ENCODE results near the gene GRIN3B. TPM values are rescaled to one million over a fixed set of nuclear protein-coding genes. Genes with fewer than 3 reads are reported as not detected.

Gene GRIN3B
- total RNA-seq, 1 experiment from 2014 or later = not detected

DNA sequence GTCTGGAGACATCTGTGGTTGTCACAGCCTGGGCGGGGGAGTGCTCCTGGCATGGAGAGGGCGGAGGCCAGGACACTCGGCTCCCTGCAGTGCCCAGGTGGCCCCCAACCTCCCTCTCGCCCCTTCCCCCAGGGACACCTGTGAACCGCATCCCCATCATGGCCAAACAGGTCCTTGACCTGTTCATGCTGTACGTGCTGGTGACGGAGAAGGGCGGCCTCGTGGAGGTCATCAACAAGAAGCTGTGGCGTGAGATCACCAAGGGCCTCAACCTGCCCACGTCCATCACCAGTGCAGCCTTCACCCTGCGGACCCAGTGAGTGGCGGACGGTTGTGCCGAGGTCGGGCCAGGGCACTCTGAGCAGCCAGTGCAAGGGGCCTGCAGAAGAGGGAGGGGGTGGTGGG, 36.1 kb upstream of the GRIN3B start:
- no peak for DNase-seq (ENCODE audit: low spot score)

DNA sequence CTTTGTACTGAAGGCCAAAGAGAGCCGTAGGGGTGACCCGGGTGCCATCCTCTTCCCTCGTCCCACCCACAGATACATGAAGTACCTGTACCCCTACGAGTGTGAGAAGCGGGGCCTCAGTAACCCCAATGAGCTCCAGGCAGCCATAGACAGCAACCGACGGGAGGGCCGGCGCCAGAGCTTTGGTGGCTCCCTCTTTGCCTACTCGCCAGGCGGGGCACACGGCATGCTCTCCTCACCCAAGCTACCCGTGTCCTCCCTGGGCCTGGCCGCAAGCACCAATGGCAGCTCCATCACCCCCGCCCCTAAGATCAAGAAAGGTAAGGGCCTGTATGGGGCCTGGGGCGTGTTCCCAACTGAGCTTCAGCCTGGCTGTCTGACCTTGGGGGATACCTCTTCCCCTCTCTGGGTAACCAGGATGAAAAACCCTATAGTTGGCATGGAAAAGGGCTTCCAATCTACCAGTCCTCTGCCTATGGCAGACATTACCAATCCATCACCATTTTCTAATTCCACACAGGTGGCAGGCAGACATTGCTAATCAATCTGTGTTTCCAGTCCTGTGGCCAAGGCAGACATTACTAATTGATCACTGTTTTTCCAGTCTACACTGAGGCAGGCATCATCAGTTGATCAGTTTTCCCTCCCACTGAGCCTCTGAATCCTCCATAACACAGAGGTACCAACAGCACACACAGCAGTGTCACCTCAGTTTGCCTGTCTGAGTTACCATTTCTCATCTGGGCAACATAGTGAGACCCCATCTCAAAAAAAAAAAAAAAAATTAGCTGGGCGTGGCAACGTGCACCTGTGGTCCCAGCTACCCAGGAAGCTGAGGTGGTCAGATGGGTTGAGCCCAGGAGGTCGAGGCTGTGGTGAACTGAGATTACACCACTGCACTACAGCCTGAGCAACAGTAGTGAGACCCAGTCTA, 35.2 kb upstream of the GRIN3B start:
- DNase-seq (ENCODE audit: low spot score) = no peak

DNA sequence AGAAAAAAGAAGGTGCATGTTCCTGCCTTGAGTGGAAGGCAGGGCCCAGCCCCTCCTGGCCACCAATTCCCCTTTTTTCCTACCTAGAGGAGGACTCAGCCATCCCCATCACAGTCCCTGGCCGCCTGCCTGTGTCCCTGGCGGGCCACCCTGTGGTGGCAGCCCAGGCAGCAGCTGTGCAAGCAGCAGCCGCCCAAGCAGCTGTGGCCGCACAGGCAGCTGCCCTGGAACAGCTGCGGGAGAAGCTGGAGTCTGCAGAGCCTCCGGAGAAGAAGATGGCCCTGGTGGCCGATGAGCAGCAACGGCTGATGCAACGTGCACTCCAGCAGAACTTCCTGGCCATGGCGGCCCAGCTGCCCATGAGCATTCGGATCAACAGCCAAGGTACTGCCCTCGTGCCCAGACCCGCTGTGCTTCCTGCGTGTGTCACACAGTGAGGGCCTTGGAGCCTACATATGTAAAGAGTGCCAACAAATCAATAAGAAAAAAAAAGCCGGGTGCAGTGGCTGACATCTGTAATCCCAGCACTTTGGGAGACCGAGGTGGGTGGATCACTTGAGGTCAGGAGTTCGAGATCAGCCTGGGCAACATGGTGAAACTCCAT, 33.6 kb upstream of the GRIN3B start:
- DNase-seq (ENCODE audit: low spot score) = no peak

DNA sequence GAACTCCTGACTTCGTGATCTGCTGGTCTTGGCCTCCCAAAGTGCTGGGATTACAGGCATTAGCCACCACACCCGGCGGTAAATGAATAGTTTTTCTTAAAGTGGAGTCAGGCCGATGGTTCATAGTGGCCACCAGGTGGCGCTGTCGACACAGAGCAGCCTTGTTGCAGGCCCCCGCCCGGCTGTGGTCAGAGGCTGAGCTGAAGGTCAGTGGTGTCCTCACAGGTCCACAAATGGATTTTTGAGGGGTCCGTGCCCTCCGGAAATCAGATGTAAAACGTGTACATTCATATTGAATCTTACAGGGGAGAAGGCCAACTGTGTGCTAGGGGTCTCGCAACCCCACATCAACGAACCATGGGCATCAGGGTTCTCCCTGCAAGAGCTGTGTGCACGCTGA, 29.5 kb upstream of the GRIN3B start:
- DNase-seq (ENCODE audit: low spot score) = no peak

DNA sequence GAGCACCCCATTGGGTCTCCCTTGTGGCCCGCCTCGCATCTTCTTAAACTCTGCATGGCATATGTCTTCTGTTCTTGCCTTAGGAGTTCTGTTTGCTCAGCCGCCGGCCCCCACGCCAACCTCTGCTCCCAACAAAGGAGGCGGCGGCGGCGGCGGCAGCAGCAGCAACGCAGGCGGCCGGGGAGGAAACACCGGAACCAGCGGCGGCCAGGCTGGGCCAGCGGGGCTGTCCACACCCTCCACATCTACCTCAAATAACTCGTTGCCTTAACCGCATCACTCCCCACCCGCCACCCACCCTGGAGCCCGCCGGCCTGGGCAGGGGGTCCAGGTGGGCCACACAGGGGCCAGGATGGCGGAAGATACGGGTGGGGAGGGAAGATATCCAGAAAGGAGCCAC, 28.4 kb upstream of the GRIN3B start:
- no peak for DNase-seq (ENCODE audit: low spot score)

DNA sequence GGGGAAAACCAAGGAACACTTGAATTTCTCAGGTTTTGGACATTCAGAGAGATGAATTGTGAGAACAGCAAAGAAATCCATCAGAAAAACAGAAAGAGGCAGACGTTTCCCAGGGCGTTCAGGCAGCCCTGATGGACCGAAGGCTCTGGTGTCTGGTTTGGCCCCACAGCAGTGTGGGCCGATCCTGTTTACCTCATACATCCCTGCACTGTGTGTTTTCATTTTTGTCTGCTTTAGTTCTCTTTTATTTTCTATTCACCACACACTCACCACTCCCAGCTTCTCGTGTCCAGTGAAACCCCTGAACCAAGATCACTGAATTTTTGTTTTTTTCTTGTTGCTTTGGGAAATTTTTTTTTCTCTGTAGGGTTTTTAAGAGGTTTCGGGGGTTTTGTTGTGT, 27.9 kb upstream of the GRIN3B start:
- DNase-seq (ENCODE audit: low spot score) = no peak

DNA sequence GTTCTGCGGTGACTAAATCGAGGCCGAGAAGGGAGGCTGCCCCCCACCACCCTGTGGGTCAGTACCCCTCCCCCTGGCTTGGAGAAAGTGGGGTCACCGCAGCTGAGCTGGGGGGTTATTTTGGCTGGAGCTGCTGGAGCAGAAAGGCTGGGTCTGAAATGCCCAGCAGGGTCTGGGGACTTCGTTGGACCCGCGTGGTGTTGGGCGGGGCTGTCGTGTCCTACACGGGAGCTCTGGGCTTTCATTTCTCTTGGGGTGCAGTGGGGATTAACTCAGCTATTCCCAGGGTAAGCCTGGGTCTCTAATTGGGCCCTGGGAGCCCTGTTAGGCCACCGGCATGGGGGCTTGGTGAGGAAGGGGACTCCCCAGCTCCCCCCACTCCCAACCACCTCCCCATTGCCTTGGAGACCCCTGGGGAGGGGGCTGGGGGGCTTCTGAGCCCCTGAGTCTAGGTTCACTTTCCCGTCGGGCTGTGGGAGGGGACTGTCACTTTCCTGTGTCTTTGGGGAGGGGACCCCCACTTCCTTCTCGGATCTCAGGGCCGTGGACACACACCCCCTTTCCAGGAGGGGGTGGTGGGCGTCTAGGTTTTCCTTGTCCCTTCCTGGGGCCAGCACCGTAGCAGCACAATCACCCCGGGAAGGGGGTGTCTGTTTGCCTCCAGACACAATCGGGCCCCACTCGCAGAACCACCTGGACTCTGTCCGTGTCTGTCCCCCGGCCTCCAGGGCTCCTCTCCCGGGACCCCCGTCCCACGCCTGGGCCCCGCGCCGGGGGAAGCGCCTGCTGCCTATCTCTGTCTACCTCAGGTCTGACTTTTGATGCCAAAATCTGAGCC, 26.3 kb upstream of the GRIN3B start:
- DNase-seq (ENCODE audit: low spot score) = no peak

DNA sequence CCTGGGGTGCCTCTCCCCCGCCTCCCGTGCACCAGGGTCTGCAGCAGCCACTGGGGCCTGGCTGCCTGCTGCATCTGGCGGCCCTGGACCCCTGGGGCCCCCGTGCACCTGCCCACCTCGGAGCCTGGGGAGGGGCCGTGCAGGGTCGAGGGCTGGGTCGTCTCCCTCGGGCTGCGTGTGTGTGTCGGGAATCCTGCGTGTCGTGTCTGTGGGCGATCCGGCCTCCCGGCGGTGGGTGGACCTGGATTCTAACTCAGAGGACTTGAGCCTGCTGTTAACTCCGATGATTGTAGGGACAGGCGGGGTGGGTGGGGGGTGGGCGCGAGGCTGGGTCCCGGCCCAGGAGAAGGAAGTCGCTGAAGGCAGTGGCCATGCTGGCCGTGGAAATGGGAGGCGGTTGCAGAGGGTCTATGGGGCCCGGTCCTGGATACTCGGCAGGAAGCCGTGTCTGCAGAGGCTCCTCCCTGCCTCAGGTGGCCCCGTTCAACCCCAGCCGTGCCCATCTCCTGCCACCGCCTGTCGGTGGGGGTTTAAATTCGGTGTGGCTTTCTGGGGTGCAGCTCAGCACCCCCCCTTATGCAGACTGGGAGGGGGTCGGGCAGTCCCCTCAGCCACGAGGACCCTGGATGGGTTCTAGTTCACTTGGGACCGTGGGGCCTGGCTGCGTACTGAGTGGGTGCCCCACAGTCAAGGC, 25.5 kb upstream of the GRIN3B start:
- DNase-seq (ENCODE audit: low spot score) = no peak

DNA sequence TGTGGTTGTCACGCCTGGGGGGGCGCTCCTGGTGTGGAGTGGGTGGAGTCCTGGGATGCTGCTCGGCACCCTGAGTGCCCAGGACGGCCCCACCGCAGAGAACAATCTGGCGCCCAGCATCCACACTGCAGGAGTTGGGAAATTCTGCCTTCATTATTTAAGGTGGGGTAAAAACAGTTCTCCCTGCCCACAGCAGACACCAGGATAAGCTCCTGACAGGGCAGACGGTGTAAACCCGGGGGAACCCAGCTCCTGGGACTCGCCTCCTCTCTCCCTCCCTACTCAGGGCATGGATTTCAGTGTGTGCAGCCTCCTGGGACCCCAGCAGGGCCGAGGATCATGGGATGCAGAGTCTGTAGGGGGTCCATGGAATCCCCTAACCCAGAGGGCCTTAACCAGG, 23.7 kb upstream of the GRIN3B start:
- no peak for DNase-seq (ENCODE audit: low spot score)

DNA sequence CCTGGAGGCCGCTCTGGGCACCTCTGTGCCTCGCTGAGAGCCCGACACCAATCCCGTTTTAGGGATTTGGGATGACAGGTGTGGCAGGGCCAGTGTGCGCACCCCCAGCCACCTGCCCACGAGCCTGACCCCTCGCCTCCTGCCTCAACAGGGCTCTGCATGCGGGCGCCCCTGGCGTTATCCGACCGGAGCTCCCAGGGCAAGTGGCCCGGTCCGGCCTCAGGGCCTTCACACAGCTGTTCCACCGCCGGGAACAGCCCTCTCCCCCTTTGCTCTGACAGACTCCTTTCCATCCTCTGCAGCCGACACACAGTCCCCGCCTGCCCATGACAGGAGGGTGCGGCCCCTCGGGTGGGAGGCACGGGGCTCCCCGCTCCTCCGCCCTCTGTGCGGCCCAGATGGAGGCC, 23.2 kb upstream of the GRIN3B start:
- DNase-seq (ENCODE audit: low spot score) = no peak

DNA sequence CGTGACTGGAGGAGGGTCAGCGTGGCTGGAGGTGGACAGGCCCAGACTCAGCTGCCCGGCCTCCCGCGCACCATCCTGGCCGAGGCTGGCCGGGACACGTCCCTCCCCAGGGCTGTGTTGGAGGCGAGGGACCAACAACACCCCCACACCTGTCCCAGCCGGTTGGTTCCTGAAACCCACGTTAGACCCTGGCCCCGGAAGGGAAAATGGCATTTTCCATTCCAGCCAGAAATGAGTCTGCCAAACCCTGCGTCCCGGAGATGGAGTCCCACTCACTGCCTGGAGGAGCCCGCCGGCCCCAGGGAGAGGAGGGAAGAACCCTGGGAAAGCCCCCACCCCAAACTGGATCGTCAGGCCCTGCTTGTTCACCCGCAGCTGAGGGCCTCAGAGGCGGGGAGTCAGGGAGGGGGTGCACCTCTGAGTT, 20.9 kb upstream of the GRIN3B start:
- no peak for DNase-seq (ENCODE audit: low spot score)

DNA sequence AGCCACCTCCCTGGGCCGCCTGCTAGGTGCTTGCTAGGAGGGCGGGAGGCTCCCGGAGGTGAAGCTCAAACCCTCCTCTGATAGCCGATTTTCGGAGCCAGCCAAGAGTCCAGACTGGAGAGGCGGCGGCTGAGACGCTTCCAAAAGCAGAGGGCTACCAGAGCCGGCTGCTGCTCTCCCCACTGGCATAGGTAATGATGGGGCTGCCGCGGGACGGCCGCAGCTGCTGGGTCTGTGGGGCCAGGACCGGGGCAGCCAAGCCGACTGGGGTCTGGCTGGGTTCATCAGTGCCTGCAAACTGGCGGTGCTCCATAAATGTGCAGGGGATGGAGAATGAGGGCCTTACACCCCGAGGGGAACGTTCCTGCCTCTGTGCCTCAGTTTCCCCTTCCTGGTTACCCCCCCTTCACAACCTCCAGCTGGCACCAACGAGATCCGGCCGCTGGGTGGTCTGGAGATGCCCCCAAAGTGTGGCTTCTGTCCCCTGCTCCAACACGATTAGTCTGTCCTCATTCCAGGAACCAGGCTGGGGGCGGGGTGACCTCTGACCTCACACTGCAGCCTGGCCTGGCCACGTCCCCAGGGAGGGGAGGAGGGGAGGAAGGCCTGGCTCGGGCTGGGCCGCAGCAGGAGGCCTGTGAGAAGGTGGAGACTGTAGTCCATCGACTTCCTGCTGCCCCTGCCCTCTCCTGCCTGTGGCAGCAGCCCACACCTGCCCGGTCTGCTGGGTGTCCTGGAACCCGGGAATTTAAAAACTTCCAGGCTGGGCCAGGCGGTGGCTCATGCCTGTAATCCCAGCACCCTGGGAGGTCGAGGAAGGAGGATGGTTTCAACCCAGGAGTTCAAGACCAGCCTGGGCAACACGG, 19.9 kb upstream of the GRIN3B start:
- no peak for DNase-seq (ENCODE audit: low spot score)

DNA sequence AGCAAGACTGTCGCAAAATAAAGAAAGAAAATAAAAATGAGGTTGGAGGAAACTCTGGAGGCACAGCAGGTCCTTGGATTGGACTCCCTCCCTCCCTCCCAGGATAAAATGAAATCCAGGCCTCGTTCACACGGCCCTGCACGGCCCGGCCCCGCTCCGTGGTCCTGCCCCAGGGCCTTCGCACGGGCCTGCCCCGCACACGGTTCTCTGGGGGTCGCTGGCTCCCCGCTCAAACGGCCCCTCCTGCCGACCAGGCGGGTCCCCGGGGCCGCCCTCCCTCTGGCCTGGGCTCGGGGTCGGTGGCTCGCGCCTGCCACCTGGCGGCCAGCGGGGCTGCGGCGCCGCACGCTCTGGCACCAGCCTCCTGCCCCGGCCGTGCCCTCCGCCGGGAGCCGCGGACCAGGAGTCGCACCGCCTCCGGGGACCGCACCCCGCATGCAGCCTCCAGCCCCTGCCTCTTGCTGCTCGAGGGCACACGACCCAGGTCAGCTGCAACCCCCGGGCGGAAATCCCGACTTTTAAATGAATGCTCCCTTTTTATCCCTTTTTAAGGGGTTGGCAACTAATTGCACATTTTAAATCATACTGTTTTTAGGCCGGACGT, 17.6 kb upstream of the GRIN3B start:
- peak; percentile 56 for DNase-seq (ENCODE audit: low spot score)

DNA sequence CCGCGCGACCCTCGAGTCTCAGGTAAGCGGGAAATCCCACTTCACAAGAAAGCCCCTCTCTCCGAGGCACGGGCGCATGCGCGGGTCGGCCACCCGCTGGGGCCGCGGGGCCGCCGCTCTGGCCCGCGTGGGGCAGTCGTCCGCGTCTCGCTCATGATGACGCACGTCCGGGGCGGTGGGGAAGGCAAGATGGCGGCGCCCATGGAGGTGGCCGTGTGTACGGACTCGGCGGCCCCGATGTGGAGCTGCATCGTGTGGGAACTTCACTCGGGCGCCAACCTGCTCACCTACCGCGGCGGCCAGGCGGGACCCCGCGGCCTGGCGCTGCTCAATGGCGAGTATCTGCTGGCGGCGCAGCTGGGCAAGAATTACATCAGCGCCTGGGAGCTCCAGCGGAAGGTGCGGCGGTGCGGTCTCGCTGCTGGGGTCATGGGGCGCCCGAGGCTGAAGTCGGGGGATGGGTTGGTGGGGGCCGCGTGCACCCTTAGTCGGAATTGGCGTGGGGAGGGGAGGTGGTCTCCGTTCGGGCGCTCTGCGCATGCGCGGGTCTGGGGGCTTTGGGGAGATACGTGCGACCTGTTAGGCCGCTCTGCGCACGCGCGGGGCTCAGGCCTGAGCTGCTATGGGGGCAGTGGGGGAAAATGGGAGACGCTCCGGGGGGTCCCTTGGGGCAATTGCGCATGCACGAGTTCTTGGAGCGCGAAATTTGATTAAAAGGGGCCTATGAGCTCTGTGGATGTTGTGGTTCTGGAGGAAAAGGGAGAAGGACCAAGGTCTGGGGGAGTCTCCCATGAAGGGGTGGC, 15.9 kb upstream of the GRIN3B start, which contains the start of gene WDR18:
Gene WDR18, plus strand, starts transcription at position 181 of the 803 bp plus-strand sequence. Its CDS starts 9 bp downstream, at position 190.
- DNase-seq (ENCODE audit: low spot score) = peak; percentile 69

DNA sequence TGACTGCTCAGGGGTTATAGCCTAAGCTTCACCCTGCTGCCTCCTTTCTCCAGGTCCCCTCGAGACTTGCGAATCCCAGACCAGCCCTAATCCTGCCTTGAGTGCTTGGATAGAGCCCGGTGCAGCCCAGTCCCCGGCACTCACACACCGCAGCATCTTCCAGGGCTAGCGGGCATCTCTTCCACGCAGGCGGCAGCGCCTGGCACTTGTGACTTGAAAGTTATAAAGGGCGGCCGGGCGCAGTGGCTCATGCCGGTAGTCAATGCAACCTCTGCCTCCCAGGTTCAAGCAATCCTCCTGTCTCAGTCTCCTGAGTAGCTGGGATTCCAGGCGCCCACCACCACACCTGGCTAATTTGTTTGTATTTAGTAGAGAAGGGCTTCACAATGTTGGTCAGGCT, 14.1 kb upstream of the GRIN3B start:
- no peak for DNase-seq (ENCODE audit: low spot score)

DNA sequence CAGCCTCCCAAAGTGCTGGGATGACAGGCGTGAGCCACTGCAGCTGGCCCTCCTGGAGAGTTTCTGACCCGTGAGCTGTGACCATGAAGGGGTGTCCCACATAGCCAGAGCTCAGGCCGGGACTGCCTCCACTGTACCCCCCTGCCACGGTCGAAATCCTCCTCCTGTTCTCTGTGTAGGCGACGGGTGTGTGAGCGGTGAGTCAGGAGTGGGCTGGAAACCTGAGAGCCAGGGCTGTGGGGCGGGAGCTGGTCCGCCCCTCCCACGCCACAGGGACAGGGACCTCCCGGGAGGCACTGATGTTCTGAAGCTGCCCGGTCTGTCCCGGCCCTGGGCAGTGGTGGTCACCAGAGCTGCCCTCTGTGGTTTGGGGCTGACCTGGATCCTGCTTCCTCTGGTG, 12.1 kb upstream of the GRIN3B start:
- no peak for DNase-seq (ENCODE audit: low spot score)

DNA sequence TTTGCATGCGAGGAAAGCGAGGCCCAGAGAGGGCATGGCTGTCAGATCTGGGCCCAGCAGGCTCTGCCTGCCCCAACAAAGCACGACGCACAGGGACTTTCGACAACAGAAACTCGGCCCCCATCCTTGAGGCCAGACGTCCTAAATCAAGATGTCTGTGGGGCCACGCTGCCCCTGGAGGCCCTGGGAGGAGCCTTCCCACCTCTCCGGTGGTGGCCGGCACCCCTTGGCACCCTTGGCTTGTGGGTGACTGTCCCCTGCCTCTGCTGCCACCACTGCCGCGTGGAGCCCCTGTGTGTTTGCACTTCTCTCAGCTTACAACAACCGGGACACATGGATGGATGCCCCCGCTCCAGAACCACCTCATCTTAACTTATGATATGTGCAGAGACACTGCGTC, 11.7 kb upstream of the GRIN3B start:
- no peak for DNase-seq (ENCODE audit: low spot score)

DNA sequence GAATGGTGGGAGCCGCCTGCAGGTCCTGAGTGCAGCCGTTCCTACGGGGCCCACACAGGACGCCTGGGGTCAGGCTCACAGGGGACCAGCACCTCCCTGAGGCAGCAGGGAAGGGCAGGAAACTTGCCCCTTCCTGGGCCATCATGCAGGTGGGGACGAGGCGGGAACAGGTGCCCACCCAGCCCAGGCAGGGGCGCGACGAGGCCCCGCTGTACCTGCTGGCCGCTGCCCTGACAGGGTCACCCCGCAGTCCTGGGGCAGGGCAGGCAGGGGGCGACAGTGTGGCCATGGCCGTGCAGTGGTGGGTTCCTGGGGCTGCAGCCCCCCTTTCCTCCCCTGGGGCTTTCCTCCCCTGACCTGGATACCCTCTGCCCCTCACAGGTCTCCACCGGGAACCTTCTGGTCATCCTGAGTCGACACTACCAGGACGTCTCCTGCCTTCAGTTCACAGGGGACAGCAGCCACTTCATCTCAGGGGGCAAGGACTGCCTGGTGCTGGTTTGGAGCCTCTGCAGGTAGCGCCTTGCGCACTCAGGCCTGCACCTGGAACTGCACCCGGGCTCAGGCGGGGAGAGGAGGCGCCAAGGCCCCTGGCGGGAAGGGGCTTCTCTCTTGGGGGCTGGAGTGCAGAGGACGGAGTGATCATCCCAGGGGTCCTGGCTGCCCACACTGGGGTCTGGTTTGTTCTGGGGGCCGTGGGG, 10.7 kb upstream of the GRIN3B start:
- no peak for DNase-seq (ENCODE audit: low spot score)
